Activated B cell treated with CpG ODN at 0.5 μM for 24 hours (primary cell): Measurements from ENCODE around the gene NEGR1. TPM values are rescaled to one million over a fixed set of nuclear protein-coding genes. Genes with fewer than 3 reads are reported as not detected.

ENCODE experiments used
- ATAC-seq: fragments of 200-7000 bp; cut with Tn5 transposase; one replicate; pipeline ENCODE4 v1.10.0; 2021; ENCODE audit warnings: low read depth, mild to moderate bottlenecking, moderate library complexity
- CTCF ChIA-PET: fragments of 350-600 bp; sonication (Branson Sonifier 250); formaldehyde crosslinking; loops from one replicate; lab custom pipeline; 2021; ENCODE audit warnings: antibody characterized with exemption; lab: Charles Lee
- POLR2A ChIA-PET: fragments of 350-600 bp; sonication (Branson Sonifier 250); formaldehyde crosslinking; loops from one replicate; lab custom pipeline; 2021; ENCODE audit warnings: antibody characterized with exemption; lab: Charles Lee
- DNase-seq: peaks from one replicate; pipeline ENCODE4 v3.0.0; 2022
- H3K27ac Mint-ChIP-seq: one replicate; pipeline ENCODE4 v1.8.0; 2020; ENCODE audit warnings: mixed read lengths
- H3K27me3 Mint-ChIP-seq: one replicate; pipeline ENCODE4 v1.8.0; 2021; ENCODE audit warnings: mixed read lengths
- H3K36me3 Mint-ChIP-seq: one replicate; pipeline ENCODE4 v1.8.0; 2021; ENCODE audit warnings: low read depth, mixed read lengths
- H3K4me1 Mint-ChIP-seq: one replicate; pipeline ENCODE4 v1.8.0; 2021; ENCODE audit warnings: mixed read lengths
- H3K4me3 Mint-ChIP-seq: one replicate; pipeline ENCODE4 v1.8.0; 2020; ENCODE audit warnings: mild to moderate bottlenecking, mixed read lengths
- H3K9me3 Mint-ChIP-seq: one replicate; pipeline ENCODE4 v1.8.0; 2020; ENCODE audit warnings: mixed read lengths
- intact Hi-C: fragments of 100-400 bp; cut with micrococcal nuclease; formaldehyde crosslinking; loops from one replicate; pipeline ENCODE4 v1.15.1; 2024
- total RNA-seq: library from RNA; stranded (reverse); gene quantifications from 2 replicates; pipeline ENCODE4 v1.2.3, GENCODE V29; 2022
- TF ChIP-seq, protein P1 (sequence below): fragments of 200-600 bp; IDR thresholded peaks from one replicate; pipeline ENCODE4 v1.8.0; 2022; ENCODE audit warnings: antibody characterized with exemption, mild to moderate bottlenecking

Gene NEGR1
- total RNA-seq, 1 donor from 2014 or later, result not detected

DNA sequence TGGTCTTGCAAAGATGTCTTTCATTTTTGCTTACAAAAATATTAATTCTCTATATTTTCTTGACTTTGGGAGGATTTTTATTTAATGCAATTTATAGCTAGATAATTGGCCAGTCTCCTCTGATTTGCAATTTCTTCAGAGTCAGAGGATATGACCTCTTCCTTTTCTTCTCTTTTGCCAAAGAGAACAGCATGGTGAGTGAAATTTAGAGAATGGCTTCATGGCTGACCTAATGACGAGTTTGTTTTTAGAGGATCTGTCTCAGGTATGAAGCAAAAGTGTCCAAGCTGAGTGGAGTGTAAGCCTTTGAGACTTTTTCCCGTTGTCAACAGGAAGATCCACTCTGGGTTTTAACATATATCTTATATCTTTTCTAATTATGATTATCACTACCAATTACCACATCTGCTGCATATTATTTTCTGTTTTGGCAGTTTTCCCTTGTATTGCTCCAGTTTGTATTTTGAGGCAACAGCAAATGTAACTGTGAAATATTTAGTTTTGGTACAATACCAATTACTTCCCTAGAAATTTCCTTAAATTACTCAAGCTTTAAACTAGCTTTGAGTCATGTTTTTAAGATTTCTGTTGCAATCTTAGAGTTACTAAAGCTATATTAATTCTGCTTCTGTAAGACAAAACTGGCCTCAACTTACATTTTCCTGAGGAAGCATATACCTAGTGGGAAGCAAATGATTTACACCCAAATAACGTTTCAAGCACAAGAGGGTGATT is 868.7 kb downstream of the NEGR1 start:
- CTCF ChIA-PET, result no interaction called here
- Mint-ChIP-seq H3K27me3 (no peaks in the 10 kb centered on the region), H3K27ac (no peak overlapping the region), H3K9me3 (no peaks in the 10 kb centered on the region), H3K4me1 (no peaks in the 10 kb centered on the region), H3K36me3 (no peaks in the 10 kb centered on the region), H3K4me3 (no peak overlapping the region)
- intact Hi-C loops, result no loop called here
- TF ChIP-seq, protein P1, sequence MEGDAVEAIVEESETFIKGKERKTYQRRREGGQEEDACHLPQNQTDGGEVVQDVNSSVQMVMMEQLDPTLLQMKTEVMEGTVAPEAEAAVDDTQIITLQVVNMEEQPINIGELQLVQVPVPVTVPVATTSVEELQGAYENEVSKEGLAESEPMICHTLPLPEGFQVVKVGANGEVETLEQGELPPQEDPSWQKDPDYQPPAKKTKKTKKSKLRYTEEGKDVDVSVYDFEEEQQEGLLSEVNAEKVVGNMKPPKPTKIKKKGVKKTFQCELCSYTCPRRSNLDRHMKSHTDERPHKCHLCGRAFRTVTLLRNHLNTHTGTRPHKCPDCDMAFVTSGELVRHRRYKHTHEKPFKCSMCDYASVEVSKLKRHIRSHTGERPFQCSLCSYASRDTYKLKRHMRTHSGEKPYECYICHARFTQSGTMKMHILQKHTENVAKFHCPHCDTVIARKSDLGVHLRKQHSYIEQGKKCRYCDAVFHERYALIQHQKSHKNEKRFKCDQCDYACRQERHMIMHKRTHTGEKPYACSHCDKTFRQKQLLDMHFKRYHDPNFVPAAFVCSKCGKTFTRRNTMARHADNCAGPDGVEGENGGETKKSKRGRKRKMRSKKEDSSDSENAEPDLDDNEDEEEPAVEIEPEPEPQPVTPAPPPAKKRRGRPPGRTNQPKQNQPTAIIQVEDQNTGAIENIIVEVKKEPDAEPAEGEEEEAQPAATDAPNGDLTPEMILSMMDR, result no peak
- no peak for DNase-seq
- POLR2A ChIA-PET, result interaction anchor here (0.6 kb wide), 1 partner anchor 507 kb away, joined by 4 read pairs; no protein-coding TSS in a partner anchor
- ATAC-seq, result no peak

GRCh38 chr1:71400050-71400449 is 882.3 kb downstream of the NEGR1 start:
- Mint-ChIP-seq H3K4me3 (no peak overlapping the region), H3K36me3 (no peaks in the 10 kb centered on the region), H3K27ac (no peak overlapping the region), H3K4me1 (no peaks in the 10 kb centered on the region), H3K9me3 (peaks cover 5% of the 10 kb centered on the region), H3K27me3 (no peaks in the 10 kb centered on the region)
- ChIA-PET CTCF (no interaction called here), POLR2A (no interaction called here)
- TF ChIP-seq, protein P1, result no peak
- no peak for ATAC-seq
- no peak for DNase-seq
- intact Hi-C loops, result no loop called here

DNA sequence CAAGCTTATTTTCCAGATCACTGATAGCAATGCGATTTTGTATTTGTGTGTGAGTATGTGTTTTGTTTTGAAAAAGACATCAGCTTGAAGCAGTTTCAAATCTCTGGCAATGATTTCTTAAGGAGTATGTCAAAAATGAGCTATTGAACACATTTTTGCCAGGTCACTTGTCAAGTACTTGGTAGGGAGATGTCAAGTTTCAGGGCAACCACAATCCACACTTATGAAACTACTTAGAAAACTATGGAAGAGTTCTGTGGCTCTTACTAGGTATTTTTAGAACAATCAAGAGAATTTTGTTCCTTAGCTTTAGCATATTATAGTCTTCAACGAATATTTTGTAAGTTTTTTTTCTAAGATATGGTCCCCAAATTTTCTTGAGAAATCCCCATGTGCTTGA is 882.7 kb downstream of the NEGR1 start:
- intact Hi-C loops, result no loop called here
- peaks cover 7% of the 10 kb centered on the region for H3K9me3 Mint-ChIP-seq
- CTCF ChIA-PET, result no interaction called here
- POLR2A ChIA-PET, result no interaction called here
- TF ChIP-seq, protein P1, result no peak
- DNase-seq (no peak), ATAC-seq (no peak)
- no peak overlapping the region for H3K27ac Mint-ChIP-seq
- H3K4me3 Mint-ChIP-seq, result no peak overlapping the region
- H3K27me3 Mint-ChIP-seq, result no peaks in the 10 kb centered on the region
- H3K36me3 Mint-ChIP-seq, result no peaks in the 10 kb centered on the region
- H3K4me1 Mint-ChIP-seq, result no peaks in the 10 kb centered on the region

- Mint-ChIP-seq H3K4me1 (no peaks in the 10 kb centered on the region), H3K9me3 (peaks cover 15% of the 10 kb centered on the region), H3K27me3 (no peaks in the 10 kb centered on the region), H3K27ac (no peak overlapping the region), H3K4me3 (no peak overlapping the region), H3K36me3 (no peaks in the 10 kb centered on the region)
- intact Hi-C loops, result no loop called here
- ChIA-PET CTCF (no interaction called here), POLR2A (no interaction called here)
- no peak for ATAC-seq
- TF ChIP-seq, protein P1, result no peak
- no peak for DNase-seq
These were observed 889.0 kb downstream of the NEGR1 start for GRCh38 chr1:71393301-71393700.

DNA sequence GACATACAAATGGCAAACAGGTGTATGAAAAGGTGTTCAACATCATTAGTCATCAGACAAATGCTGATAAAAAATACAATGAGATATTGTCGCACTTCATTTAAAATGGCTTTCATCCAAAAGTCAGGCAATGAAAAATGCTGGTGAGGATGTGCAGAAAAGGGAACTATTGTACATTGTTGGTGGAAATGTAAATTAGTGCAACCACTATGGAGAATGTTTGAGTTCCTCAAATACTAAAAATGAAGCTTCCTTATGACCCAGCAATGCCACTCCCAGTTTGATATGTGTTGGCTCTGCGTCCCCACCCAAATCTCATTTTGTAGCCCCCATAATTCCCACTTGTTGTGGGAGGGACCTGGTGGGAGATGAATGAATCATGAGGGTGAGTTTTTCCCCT is 891.8 kb downstream of the NEGR1 start:
- DNase-seq (no peak), ATAC-seq (no peak)
- Mint-ChIP-seq H3K27ac (no peak overlapping the region), H3K4me3 (no peak overlapping the region), H3K4me1 (no peaks in the 10 kb centered on the region), H3K36me3 (no peaks in the 10 kb centered on the region), H3K9me3 (peaks cover 24% of the 10 kb centered on the region), H3K27me3 (no peaks in the 10 kb centered on the region)
- TF ChIP-seq, protein P1, result no peak
- ChIA-PET POLR2A (no interaction called here), CTCF (no interaction called here)
- intact Hi-C loops, result no loop called here
